RWPE1 (cell line): ENCODE measurements around the gene KCNQ1.

Experiments
- CTCF ChIA-PET: fragments of 350-600 bp; sonication (Branson Sonifier 250); formaldehyde crosslinking; extraction: SDS; loops from one replicate; lab custom pipeline; 2021; lab: Yijun Ruan, JAX
- POLR2A ChIA-PET: fragments of 400-600 bp; formaldehyde crosslinking; extraction: SDS; loops from one replicate; lab custom pipeline; 2020; ENCODE audit warnings: antibody characterized with exemption; ENCODE audit not compliant: low non-redundant PET; lab: Yijun Ruan, JAX
- DNase-seq: peaks from one replicate; pipeline ENCODE4 v3.0.0; 2012; ENCODE audit warnings: low spot score
- H3K27ac ChIP-seq: fragments of 450-650 bp; 2 replicates; pipeline ENCODE4 v1.5.1; 2017
- CTCF ChIP-seq: fragments of 450-650 bp; conservative IDR thresholded peaks from 2 replicates; pipeline ENCODE4 v1.5.1; 2017; ENCODE audit warnings: low read depth, mild to moderate bottlenecking

The KCNQ1 gene

GRCh38 chr11:2867142-2867541, 422.3 kb downstream of the KCNQ1 start:
- TF ChIP-seq CTCF: no peak
- ChIA-PET POLR2A (no interaction called here), CTCF (interaction anchor here (0.7 kb wide), 2 partner anchors 163 to 164 kb away, joined by 3 read pairs; no protein-coding TSS in a partner anchor)
- H3K27ac ChIP-seq: no peak overlapping the region
- no peak for DNase-seq

- no peak for DNase-seq
- ChIA-PET POLR2A (no interaction called here), CTCF (interaction anchor here (0.7 kb wide), 1 partner anchor 579 kb away, joined by 7 read pairs; no protein-coding TSS in a partner anchor)
- H3K27ac ChIP-seq: no peak overlapping the region
- no peak for TF ChIP-seq CTCF
Observed at GRCh38 chr11:2867722-2868505, 423.1 kb downstream of the KCNQ1 start.

- no peak for DNase-seq
- ChIA-PET POLR2A (no interaction called here), CTCF (no interaction called here)
- TF ChIP-seq CTCF: no peak
- H3K27ac ChIP-seq: no peak overlapping the region
Observed at GRCh38 chr11:2868506-2869133, 423.8 kb downstream of the KCNQ1 start.

GRCh38 chr11:2869134-2869526, 424.3 kb downstream of the KCNQ1 start:
- POLR2A ChIA-PET: no interaction called here

GRCh38 chr11:2869561-2870427, 425.0 kb downstream of the KCNQ1 start:
- ChIA-PET POLR2A (no interaction called here), CTCF (interaction anchor here (0.5 kb wide), 1 partner anchor 338 kb away, joined by 3 read pairs; no protein-coding TSS in a partner anchor)
- no peak for TF ChIP-seq CTCF
- DNase-seq: no peak
- no peak overlapping the region for H3K27ac ChIP-seq

More at GRCh38 chr11:2869134-2869526, 424.3 kb downstream of the KCNQ1 start:
- TF ChIP-seq CTCF: no peak
- DNase-seq: no peak
- CTCF ChIA-PET: no interaction called here
- H3K27ac ChIP-seq: no peak overlapping the region

GRCh38 chr11:2870460-2870859, 425.7 kb downstream of the KCNQ1 start:
- ChIA-PET POLR2A (no interaction called here), CTCF (interaction anchor here (0.5 kb wide), 1 partner anchor 339 kb away, joined by 3 read pairs; no protein-coding TSS in a partner anchor)
- no peak for TF ChIP-seq CTCF
- no peak for DNase-seq
- H3K27ac ChIP-seq: no peak overlapping the region
